Measurements from ENCODE around the gene NT5DC3.
"Not testable (repeated sequence)": the region's sequence is repeated elsewhere in the genome, so short reads cannot be mapped to it uniquely, and the experiment has no call there.

Gene NT5DC3

DNA sequence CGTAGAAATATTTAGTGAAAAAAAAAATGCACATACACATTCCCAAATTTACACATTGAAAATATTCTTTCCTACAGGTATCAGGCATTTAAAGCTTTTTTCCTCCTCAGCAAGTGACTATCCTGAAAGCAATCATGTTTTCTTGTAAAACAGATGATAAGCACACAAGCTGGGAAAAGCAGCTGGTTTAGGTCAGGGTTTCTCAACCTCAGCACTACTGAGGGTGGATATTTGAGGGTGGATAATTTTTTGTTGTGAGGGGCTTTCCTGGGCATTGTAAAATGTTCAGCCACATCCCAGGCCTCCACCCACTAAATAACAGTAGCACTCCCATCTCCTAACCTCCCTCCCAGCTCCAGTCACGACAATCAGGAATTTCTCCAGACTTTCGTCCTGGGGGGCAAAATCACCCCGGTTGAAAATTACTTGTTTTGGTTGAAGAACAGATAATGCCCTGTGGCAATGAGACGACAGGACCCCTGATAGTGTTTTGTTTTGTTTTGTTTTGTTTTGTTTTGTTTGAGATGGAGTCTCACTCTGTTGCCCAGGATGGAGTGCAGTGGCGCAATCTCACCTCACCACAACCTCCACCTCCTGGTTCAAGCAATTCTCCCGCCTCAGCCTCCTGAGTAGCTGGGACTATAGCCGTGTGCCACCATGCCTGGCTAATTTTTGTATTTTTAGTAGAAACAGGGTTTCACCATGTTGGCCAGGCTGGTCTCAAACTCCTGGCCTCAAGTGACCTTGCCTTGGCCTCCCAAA lies 15.0 kb upstream of the NT5DC3 start:
- no peak for DNase-seq (ENCODE audit: low read depth in 2 of 2)

DNA sequence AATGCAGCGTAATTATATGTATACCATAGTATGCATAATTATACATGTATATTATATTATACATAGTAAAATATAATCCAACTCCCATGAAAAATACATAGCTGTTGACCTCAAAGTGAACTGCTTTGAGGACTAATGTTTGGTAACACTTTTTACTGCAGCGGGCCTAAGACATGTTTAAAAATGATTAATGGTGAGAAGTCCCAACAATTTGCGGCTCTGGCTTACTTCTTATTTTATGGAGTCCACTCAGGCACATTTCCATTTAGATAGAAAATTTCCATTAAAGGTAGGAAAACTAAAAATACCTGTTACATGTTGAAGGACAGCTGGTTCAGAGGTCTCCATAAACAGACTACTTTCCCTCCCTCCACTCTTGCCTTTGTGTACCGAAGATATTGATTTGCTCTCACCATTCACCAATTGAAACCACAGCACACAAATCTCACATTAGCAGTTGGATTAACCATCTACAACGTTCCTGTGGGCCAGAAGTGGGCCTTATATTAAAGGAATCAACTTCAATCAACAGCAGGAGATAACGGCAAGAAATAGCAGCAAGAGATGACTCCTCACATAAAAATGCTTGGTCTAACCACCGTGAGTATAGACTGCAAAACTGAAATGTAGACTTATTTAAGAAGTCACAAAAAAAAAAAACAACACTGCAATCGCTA lies 14.1 kb upstream of the NT5DC3 start:
- peak in 1 of 2 experiments; percentile 18 for DNase-seq (ENCODE audit: low read depth in 2 of 2)

DNA sequence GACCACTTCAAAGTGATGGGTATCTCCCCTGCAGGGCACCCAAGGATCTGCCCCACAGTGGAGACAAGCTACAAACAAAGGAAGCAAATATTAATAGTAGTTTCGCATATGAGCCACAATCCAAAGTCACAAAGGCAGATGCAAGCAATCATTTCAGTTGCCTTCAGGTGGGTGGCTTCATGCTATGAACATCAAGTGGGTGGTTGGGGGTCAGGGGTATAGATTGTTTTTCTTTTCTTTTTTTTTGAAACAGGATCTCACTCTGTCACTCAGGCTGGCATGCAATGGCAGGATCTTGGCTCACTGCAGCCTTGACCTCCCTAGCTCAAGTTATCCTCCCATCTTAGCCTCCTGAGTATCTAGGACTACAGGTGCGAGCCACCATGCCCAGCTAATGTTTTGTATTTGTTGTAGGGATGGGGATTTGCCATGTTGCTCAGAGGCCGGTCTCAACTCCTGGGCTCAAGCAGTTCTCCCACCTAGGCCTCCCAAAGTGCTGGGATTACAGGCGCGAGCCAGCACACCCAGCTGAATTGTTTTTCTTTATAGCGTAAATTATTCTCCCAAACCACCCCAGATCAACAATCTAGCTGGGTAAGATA lies 13.4 kb upstream of the NT5DC3 start:
- DNase-seq (ENCODE audit: low read depth in 2 of 2), result no peak

DNA sequence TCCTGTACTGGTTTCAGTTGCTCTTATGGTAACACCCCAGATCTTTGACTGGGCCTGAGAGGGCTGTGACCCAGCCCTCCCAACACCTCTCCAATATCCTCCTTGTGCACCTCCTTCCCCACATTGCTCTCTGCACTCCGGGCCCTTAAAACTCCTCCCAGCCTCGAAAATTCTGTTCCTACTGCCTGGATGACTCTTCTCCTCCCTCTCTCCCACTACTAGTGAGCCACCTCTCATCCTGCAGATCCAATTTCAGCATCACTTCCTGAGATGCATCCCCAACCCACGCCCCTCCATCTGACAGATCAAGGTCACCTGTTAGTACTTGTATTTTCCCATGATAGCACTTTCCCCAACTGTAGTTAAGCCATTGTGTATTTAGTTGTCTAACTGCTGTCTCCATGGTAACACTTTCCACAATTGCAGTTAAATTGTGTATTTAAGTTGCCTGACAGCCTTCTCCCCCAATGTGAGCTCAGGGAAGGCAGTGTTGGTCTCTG lies 11.5 kb upstream of the NT5DC3 start:
- DNase-seq (ENCODE audit: low read depth in 2 of 2), result no peak

- DNase-seq (ENCODE audit: low read depth in 2 of 2), result no peak
These were observed 10.1 kb upstream of the NT5DC3 start for GRCh38 chr12:103851127-103851526.

DNA sequence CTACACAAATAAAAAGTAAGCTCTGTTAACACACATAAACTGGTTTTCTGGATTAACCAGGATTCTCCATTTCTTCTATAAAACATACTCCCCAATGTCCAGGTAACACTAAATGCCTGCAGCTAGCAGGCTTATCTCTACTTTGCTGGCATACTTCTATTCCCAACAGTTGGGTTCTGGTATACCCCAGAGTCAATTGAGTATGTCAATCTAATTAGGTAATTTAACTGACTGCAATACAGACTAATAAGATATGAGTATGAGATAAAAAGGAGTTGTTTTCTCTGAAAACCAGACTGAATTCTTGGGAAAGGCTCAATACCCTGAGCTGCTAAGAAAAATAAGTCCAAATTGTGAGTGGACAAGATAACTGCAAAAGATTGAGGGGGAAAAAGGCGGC lies 9.4 kb upstream of the NT5DC3 start:
- no peak for DNase-seq (ENCODE audit: low read depth in 2 of 2)

DNA sequence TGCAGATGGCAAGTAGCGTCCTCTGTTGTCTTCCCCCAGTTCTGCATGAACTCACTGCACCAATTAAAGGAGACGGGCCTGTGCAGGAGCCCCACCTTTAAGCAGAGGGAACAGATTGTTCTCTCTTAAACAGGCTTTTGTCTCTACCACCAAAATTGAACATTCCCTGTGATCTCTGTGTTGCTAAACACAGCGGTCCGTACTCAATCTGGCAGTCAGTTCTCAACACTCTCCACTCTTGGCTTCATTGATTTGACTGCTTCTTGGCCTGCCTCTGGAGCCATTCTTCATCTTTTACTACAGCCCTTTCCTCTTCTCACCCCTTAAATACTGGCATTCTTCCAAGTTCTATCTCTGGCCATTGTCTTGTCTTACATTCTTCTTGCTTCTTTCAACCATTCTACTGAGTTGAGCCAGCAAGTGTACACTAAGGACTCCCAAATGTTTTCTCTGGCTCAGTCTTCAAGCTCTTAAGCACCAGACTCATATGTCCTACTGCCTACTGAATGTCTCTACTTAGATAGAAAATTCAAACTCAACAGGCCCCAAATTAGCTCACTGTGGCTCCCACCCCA lies 8.0 kb upstream of the NT5DC3 start:
- no peak for DNase-seq (ENCODE audit: low read depth in 2 of 2)

DNA sequence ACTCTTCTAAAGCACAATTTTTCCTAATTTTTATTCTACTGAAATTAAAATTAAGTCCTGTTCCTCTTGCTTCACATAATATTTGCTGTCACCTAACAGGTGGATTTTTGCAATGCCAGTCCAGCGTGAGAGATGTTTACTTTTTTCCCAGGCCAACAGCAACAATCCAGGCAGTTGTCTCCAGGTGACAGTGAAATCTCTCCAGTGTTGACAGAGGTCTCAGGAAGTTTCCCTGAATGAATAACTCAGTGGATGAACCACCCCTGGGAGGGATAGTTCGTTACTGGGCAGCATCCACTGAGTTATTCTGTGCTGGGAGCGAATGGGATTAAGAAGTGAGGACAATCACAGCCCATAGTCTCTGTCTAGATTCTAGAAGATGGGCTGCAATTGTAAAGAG lies 7.1 kb upstream of the NT5DC3 start:
- no peak for DNase-seq (ENCODE audit: low read depth in 2 of 2)

DNA sequence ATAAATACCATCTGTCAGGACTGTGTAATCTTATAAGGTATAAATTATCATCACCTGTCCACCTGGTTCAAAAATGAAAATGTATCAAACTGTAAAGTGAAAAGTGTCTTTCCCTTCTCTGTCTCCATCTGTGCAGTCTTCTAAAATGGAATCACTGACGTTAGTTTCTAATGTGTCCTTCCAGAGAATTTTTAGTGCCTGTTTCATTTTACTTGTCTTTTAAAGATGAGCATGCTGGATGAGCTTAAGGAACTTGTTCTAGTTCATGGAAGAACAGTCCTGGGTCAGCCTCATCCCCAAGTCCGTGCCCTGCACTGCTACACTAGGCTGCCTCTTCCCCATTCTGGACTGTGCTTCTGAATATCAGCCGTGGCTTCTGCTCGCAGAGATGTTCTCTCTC lies 5.4 kb upstream of the NT5DC3 start:
- DNase-seq (ENCODE audit: low read depth in 2 of 2), result no peak

DNA sequence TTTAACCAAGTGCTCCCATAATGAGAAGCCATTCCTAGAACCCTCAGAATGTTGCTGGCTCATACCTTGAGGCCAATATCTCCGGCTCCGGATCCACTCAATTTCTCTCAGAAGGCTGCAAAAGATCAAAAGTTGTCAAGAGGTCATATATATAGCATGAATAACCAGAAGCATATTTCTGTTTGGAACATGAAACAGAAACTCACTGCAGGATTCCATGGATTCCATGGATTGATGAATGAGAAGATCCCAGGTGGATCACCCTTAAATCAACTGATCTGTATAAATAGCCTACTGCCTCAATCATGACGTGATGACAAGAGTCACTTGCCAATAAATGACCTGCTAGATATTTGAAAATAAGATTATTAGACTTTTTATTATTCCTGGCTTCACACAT lies 3.3 kb upstream of the NT5DC3 start:
- DNase-seq (ENCODE audit: low read depth in 2 of 2), result no peak

DNA sequence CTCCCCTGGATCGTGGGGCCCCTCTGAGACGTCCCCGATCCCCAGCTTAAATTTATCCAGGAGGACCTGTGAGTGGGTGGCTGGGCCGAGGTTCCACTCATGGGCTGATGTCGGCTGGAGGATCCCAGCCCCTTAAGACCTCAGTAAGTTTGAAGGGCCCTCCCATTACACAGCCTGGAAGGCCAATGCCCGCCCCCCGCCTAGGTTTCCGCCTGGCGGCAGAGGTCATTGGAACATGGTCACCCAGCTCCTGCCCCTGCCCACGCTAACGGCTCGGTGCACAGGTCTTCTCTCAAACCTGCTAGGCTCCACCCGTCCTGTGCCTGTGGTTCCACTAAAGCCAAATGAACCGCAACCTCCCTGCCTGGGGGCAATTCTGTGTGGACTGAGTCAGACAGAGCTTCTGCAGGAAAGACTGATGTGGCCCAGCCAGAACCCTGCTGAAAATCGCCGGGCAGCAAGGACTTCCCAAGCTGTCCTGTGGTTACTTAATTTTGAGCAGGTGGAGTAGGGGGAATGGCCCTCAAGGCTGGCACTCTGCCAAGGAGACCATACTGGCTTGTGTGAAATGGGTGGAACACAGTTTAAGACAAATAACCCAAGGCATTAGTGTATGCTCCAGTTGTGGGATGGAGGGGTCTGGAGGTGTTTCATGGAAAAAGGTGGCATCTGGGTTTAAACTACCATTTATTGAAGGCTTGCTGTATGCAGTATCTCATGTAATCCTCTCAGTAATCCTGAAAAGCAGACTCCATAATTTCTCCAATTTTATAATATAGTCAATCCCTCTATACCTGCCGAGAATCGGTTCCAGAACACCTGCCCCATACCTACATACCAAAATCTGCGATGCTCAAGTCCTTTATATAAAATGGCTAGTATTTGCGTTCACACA lies 903 bp upstream of the NT5DC3 start:
- no peak for DNase-seq (ENCODE audit: low read depth in 2 of 2)

DNA sequence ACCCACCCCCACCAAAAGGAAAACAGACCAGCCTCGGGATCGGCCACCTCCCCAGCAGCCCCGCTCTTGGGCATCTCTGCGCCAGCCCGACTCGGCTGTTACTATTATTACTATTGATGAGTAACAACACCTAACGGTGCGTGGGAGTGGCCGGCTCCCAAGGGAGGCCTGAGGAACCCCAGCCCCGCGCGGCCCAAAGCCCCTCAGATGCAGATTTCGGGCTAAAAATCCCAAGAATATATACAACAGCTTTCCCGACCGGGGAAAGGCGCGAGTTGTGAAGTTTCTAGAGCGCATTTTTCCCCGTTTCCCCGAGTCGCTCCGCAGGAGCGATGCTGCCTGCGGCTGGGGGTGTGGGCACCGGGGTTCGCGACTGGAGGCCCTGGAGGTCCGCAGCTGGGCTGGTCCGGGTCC lies 565 bp downstream of the NT5DC3 start:
- DNase-seq (ENCODE audit: low read depth in 2 of 2), result no peak

DNA sequence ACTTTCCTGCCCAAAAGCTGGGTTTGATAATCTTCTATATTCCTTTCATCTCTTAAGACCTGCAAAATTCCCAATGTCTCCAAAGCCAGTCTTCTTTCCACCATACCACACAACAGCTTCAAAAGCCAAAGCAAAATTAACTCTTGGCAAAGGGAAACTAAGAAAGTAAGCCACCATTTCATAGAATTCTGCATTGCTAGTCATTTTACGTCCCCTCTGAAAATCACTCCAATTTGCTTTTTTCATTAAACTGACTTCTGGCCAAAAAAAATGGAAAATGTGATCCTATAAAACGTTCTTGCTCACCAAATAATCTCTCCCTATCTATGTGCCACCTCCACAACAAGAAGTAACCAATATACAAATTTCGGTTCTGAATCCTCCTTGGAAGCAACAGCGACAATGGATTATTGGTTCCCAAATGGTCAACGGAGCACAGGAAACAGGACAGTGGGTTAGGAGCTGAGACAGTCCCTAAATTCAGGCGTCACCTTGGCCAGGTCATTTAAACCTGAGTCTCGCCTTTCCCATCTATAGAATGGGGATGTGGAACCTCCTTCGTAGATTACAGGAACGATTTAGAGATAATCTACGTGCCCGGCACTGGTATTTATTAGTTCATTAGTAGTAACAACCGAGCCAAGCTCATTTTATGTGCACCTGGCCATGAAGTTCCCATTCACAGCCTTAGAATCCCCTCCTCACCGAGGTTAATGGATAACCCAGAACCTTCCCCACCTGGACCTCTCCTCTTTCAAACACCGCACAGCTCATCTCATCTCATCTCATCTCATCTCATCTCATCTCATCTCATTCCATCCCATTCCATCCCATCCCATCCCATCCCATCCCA lies 1.2 kb downstream of the NT5DC3 start:
- no peak for DNase-seq (ENCODE audit: low read depth in 2 of 2)

- no peak for DNase-seq (ENCODE audit: low read depth in 2 of 2)
These were observed 1.9 kb downstream of the NT5DC3 start for GRCh38 chr12:103839103-103839502.

GRCh38 chr12:103838254-103838914 lies 2.6 kb downstream of the NT5DC3 start:
- no peak for DNase-seq (ENCODE audit: low read depth in 2 of 2)

GRCh38 chr12:103836345-103836744 lies 4.7 kb downstream of the NT5DC3 start:
- no peak for DNase-seq (ENCODE audit: low read depth in 2 of 2)

GRCh38 chr12:103835747-103836335 lies 5.2 kb downstream of the NT5DC3 start:
- DNase-seq (ENCODE audit: low read depth in 2 of 2), result not testable (repeated sequence)

- no peak for DNase-seq (ENCODE audit: low read depth in 2 of 2)
These were observed 6.1 kb downstream of the NT5DC3 start for GRCh38 chr12:103834942-103835341.

GRCh38 chr12:103833891-103834290 lies 7.1 kb downstream of the NT5DC3 start:
- no peak for DNase-seq (ENCODE audit: low read depth in 2 of 2)
